Prostate gland (tissue), 2 donors: ENCODE data around the gene SINHCAF.

Source experiments
- POLR2A ChIP-seq: fragments of 450-650 bp; IDR thresholded peaks from one replicate; pipeline ENCODE4 v1.6.1; 2016; ENCODE audit warnings: antibody characterized with exemption, mild to moderate bottlenecking
- POLR2AphosphoS5 ChIP-seq: sonication (generic); formaldehyde crosslinking; IDR thresholded peaks from one replicate; pipeline ENCODE4 v1.6.1; 2017; ENCODE audit warnings: antibody characterized with exemption
- TF ChIP-seq, protein P1 (sequence below), 4 experiments: fragments of 200-600 bp in 2 of 4; fragments of 450-650 bp in 2 of 4; sonication (generic) in 2 of 4; IDR thresholded peaks; 1 replicate in 3 of 4; 2 replicates in 1 of 4; pipeline ENCODE4 v1.5.1; 2016 to 2019; ENCODE audit warnings: antibody characterized with exemption in 4 of 4, mild to moderate bottlenecking in 2 of 4, moderate library complexity in 2 of 4

DNA sequence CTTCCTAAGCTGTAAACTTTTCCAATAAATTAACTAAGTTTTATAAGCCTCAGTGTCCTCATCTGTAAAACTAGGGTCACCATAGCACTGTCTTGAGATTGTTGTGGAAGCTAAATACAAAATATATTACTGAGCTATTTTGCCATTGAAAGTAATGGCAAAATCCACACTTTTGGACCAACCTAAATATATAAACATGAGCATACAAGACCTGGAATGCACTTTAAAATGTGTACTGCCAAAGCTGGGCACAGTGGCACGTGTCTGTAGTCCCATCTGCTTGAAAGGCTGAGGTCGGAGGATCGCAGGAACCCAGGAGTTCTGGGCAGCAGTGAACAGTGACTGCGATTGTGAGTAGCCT, 29.8 kb upstream of the SINHCAF start:
- TF ChIP-seq POLR2A (no peak), POLR2AphosphoS5 (no peak)
- TF ChIP-seq, protein P1, sequence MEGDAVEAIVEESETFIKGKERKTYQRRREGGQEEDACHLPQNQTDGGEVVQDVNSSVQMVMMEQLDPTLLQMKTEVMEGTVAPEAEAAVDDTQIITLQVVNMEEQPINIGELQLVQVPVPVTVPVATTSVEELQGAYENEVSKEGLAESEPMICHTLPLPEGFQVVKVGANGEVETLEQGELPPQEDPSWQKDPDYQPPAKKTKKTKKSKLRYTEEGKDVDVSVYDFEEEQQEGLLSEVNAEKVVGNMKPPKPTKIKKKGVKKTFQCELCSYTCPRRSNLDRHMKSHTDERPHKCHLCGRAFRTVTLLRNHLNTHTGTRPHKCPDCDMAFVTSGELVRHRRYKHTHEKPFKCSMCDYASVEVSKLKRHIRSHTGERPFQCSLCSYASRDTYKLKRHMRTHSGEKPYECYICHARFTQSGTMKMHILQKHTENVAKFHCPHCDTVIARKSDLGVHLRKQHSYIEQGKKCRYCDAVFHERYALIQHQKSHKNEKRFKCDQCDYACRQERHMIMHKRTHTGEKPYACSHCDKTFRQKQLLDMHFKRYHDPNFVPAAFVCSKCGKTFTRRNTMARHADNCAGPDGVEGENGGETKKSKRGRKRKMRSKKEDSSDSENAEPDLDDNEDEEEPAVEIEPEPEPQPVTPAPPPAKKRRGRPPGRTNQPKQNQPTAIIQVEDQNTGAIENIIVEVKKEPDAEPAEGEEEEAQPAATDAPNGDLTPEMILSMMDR (IDR thresholded peaks at IDR 0.05): no peak
